ENCODE data around the gene NGDN. TPM values are rescaled to one million over a fixed set of nuclear protein-coding genes. Genes with fewer than 3 reads are reported as not detected.

NGDN gene
- total and polyA plus RNA-seq, 2 donors (not counting 3 experiments of a cell fraction or from before 2014, with no cell fraction given), result 25.6 to 36.5 TPM

DNA sequence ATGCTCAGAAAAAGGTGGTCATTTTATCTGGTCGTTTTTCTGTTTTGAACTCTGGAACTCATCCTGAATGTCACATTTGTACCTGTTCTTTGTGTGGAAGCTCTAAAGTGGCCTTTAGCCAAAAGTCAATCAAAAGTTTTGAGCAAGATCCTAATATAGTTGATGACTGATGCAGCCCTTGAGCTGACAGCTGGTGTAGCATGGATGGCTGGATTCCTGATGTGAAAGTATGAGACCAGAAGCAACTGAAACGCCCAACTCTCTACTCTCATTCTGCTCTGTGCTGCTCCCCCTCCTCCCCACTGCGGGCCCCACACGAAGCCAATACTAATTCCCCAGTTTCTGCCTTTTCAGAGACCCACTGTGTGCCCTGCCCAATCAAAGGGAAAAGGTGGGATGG is 23.7 kb upstream of the NGDN start:
- intact Hi-C loops (cut with micrococcal nuclease), result no loop called here

DNA sequence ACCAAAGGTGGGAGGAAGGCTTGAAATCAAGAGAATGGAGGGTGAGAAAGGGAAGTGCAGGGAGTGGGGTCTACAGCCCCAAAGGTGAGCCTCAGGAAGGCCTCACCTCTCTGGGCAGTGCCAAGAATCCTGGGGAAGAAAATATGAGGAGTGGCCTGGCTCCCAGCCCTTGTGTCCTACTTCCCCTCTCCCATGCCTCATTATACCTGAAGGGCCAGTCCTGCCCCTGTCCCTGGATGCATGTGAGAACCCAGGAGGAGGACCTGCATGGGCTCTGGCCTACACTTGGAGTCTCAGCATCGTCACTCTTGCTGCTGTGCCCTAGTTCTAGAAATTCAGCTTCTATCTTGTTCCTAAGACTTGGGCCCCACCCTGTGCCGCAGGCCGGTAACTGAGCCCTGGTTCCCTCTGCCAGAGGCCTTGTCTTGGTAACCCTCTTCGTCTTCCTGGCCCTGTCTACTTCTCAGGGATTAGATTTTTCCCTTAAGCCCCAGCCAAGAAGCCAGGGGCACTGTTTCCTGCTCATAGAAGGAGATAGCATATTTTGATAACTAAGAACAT is 23.1 kb upstream of the NGDN start:
- TF ChIP-seq FOS (IDR thresholded peaks at IDR 0.05; ENCODE audit: borderline replicate concordance, insufficient read depth, low read length), result no peak
- TF ChIP-seq, protein P1, sequence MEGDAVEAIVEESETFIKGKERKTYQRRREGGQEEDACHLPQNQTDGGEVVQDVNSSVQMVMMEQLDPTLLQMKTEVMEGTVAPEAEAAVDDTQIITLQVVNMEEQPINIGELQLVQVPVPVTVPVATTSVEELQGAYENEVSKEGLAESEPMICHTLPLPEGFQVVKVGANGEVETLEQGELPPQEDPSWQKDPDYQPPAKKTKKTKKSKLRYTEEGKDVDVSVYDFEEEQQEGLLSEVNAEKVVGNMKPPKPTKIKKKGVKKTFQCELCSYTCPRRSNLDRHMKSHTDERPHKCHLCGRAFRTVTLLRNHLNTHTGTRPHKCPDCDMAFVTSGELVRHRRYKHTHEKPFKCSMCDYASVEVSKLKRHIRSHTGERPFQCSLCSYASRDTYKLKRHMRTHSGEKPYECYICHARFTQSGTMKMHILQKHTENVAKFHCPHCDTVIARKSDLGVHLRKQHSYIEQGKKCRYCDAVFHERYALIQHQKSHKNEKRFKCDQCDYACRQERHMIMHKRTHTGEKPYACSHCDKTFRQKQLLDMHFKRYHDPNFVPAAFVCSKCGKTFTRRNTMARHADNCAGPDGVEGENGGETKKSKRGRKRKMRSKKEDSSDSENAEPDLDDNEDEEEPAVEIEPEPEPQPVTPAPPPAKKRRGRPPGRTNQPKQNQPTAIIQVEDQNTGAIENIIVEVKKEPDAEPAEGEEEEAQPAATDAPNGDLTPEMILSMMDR (IDR thresholded peaks at IDR 0.05; ENCODE audit: extremely low read depth in 1 of 2, insufficient read depth in 1 of 2, low read depth in 1 of 2, low read length in 2 of 2), result no peak
- TF ChIP-seq EZH2 (IDR thresholded peaks at IDR 0.05; ENCODE audit: borderline replicate concordance, low read depth, low read length, severe bottlenecking), result no peak
- TF ChIP-seq JUN (IDR thresholded peaks at IDR 0.05; ENCODE audit: borderline replicate concordance, insufficient read depth, insufficient read length, low read depth), result no peak
- TF ChIP-seq POLR2AphosphoS5 (IDR thresholded peaks at IDR 0.05; ENCODE audit: insufficient read depth, low read depth, low read length), result no peak
- TF ChIP-seq, protein P2, sequence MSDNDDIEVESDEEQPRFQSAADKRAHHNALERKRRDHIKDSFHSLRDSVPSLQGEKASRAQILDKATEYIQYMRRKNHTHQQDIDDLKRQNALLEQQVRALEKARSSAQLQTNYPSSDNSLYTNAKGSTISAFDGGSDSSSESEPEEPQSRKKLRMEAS (IDR thresholded peaks at IDR 0.05; ENCODE audit: insufficient read depth, insufficient read length), result no peak
- TF ChIP-seq MYC (IDR thresholded peaks at IDR 0.05; ENCODE audit: low read depth, low read length), result no peak
- no peak for TF ChIP-seq POLR2A (IDR thresholded peaks at IDR 0.05; ENCODE audit: low read depth, low read length)
- no peak for TF ChIP-seq GATA2 (IDR thresholded peaks at IDR 0.05; ENCODE audit: insufficient read depth, insufficient read length, low read depth, low read length)
- dilution Hi-C loops (cut with MboI; ENCODE audit: extremely low pct_ligation_motif_present, low sequenced_read_pairs), result no loop called here

More for the DNA sequence above, 23.7 kb upstream of the NGDN start:
- Histone ChIP-seq H3K4me2 (ENCODE audit: insufficient read depth, low read length) (no peak overlapping the region), H2AFZ (ENCODE audit: low read depth, low read length) (no peak overlapping the region), H3K9ac (replicated peaks; ENCODE audit: extremely low read depth, insufficient read depth, low read length) (no peak overlapping the region), H4K20me1 (replicated peaks; ENCODE audit: control insufficient read depth, extremely low read depth, insufficient read depth, low read length) (no peaks in the 10 kb centered on the region), H3K79me2 (ENCODE audit: control insufficient read depth, insufficient read depth, low read length) (no peaks in the 10 kb centered on the region), H3K4me1 (ENCODE audit: control insufficient read depth, extremely low read depth, insufficient read depth, low read length) (no peaks in the 10 kb centered on the region), H3K27me3 (ENCODE audit: control insufficient read depth in 2 of 2, insufficient read depth in 2 of 2, low read length in 2 of 2) (peaks cover 6 to 11% of the 10 kb centered on the region in 2 experiments), H3K27ac (ENCODE audit: insufficient read depth, low read depth, low read length) (no peak overlapping the region), H3K36me3 (ENCODE audit: control insufficient read depth in 2 of 2, extremely low read depth in 1 of 2, insufficient read depth in 2 of 2, low read length in 2 of 2) (no peaks in the 10 kb centered on the region), H3K9me1 (replicated peaks; ENCODE audit: control insufficient read depth, extremely low read depth, insufficient read depth, low read length) (no peaks in the 10 kb centered on the region), H3K9me3 (replicated peaks; ENCODE audit: control insufficient read depth, insufficient read depth, low read length) (no peaks in the 10 kb centered on the region), H3K4me3 (replicated peaks in 1 of 3; ENCODE audit: insufficient read depth in 1 of 3, low read depth in 1 of 3, low read length in 3 of 3) (no peak overlapping the region)
- no peak for TF ChIP-seq MYC (IDR thresholded peaks at IDR 0.05; ENCODE audit: low read depth, low read length)
- BruUV-seq (replicated peaks), result no TSS peak
- DNase-seq (ENCODE audit: low read depth, low spot score), result no peak
- ChIA-PET CTCF (no interaction called here), POLR2A (no interaction called here)
- dilution Hi-C loops (cut with MboI; ENCODE audit: extremely low pct_ligation_motif_present, low sequenced_read_pairs), result no loop called here
- FAIRE-seq, result no peak

More for the DNA sequence above, 23.1 kb upstream of the NGDN start:
- DNase-seq (ENCODE audit: low read depth, low spot score) (no peak), FAIRE-seq (no peak)
- Histone ChIP-seq H3K4me2 (ENCODE audit: insufficient read depth, low read length) (no peak overlapping the region), H3K9me3 (replicated peaks; ENCODE audit: control insufficient read depth, insufficient read depth, low read length) (no peaks in the 10 kb centered on the region), H4K20me1 (replicated peaks; ENCODE audit: control insufficient read depth, extremely low read depth, insufficient read depth, low read length) (no peaks in the 10 kb centered on the region), H3K9ac (replicated peaks; ENCODE audit: extremely low read depth, insufficient read depth, low read length) (no peak overlapping the region), H3K79me2 (ENCODE audit: control insufficient read depth, insufficient read depth, low read length) (no peaks in the 10 kb centered on the region), H3K4me3 (replicated peaks in 1 of 3; ENCODE audit: insufficient read depth in 1 of 3, low read depth in 1 of 3, low read length in 3 of 3) (no peak overlapping the region), H3K27ac (ENCODE audit: insufficient read depth, low read depth, low read length) (no peak overlapping the region), H3K4me1 (ENCODE audit: control insufficient read depth, extremely low read depth, insufficient read depth, low read length) (no peaks in the 10 kb centered on the region), H3K27me3 (ENCODE audit: control insufficient read depth in 2 of 2, insufficient read depth in 2 of 2, low read length in 2 of 2) (peaks cover 8 to 17% of the 10 kb centered on the region in 2 experiments), H2AFZ (ENCODE audit: low read depth, low read length) (no peak overlapping the region), H3K36me3 (ENCODE audit: control insufficient read depth in 2 of 2, extremely low read depth in 1 of 2, insufficient read depth in 2 of 2, low read length in 2 of 2) (no peaks in the 10 kb centered on the region), H3K9me1 (replicated peaks; ENCODE audit: control insufficient read depth, extremely low read depth, insufficient read depth, low read length) (no peaks in the 10 kb centered on the region)
- ChIA-PET CTCF (no interaction called here), POLR2A (no interaction called here)
- intact Hi-C loops (cut with micrococcal nuclease), result no loop called here
- no TSS peak for BruUV-seq (replicated peaks)
